Glutamatergic neuron (in vitro differentiated cells): ENCODE measurements around the gene BORCS6. TPM values are rescaled to one million over a fixed set of nuclear protein-coding genes. Genes with fewer than 3 reads are reported as not detected.

Source experiments
- DNase-seq: peaks from one replicate; pipeline ENCODE4 v3.0.0; 2022
- H3K27ac Mint-ChIP-seq: one replicate; pipeline ENCODE4 v1.8.0; 2020; ENCODE audit warnings: mild to moderate bottlenecking, mixed read lengths, inconsistent platforms; ENCODE audit not compliant: unreplicated experiment
- H3K27me3 Mint-ChIP-seq: one replicate; pipeline ENCODE4 v1.8.0; 2020; ENCODE audit warnings: mild to moderate bottlenecking, moderate library complexity, mixed read lengths, inconsistent platforms; ENCODE audit not compliant: unreplicated experiment
- H3K36me3 Mint-ChIP-seq: one replicate; pipeline ENCODE4 v1.8.0; 2020; ENCODE audit warnings: mild to moderate bottlenecking, mixed read lengths, inconsistent platforms; ENCODE audit not compliant: unreplicated experiment
- H3K4me1 Mint-ChIP-seq: one replicate; pipeline ENCODE4 v1.8.0; 2020; ENCODE audit warnings: mild to moderate bottlenecking, low read depth, mixed read lengths, inconsistent platforms; ENCODE audit not compliant: unreplicated experiment
- H3K4me3 Mint-ChIP-seq: one replicate; pipeline ENCODE4 v1.8.0; 2020; ENCODE audit warnings: mild to moderate bottlenecking, mixed read lengths, inconsistent platforms; ENCODE audit not compliant: unreplicated experiment
- H3K9me3 Mint-ChIP-seq: one replicate; pipeline ENCODE4 v1.8.0; 2020; ENCODE audit warnings: mild to moderate bottlenecking, moderate library complexity, mixed read lengths, inconsistent platforms; ENCODE audit not compliant: unreplicated experiment
- CTCF ChIP-seq: fragments of 200-600 bp; sonication (generic); IDR thresholded peaks from one replicate; pipeline ENCODE4 v1.5.0; 2021; ENCODE audit not compliant: partially characterized antibody, unreplicated experiment
- total RNA-seq: library from RNA; stranded (reverse); fragmentation: NEBNext Ultra II Directional; extraction: Animal tissue kit (Norgen Biotek cat#: 25700); gene quantifications from one replicate; pipeline ENCODE4 v1.2.1, GENCODE V29; 2021; ENCODE audit not compliant: unreplicated experiment

BORCS6 gene
- total RNA-seq, 1 donor from 2014 or later, result 14.2 TPM

- H3K4me3 Mint-ChIP-seq, result peak overlapping the region; percentile 25
- no peak overlapping the region for H3K27ac Mint-ChIP-seq
- H3K9me3 Mint-ChIP-seq, result peaks cover 4% of the 10 kb centered on the region
- H3K36me3 Mint-ChIP-seq, result no peaks in the 10 kb centered on the region
- peaks cover 2% of the 10 kb centered on the region for H3K4me1 Mint-ChIP-seq
- peaks cover 5% of the 10 kb centered on the region for H3K27me3 Mint-ChIP-seq
- DNase-seq, result no peak
- TF ChIP-seq CTCF, result no peak
Observed at GRCh38 chr17:8141741-8142140, 48.2 kb downstream of the BORCS6 start.

- H3K27me3 Mint-ChIP-seq, result peaks cover 3% of the 10 kb centered on the region
- peaks cover 2% of the 10 kb centered on the region for H3K4me1 Mint-ChIP-seq
- H3K27ac Mint-ChIP-seq, result no peak overlapping the region
- H3K36me3 Mint-ChIP-seq, result no peaks in the 10 kb centered on the region
- no peak for TF ChIP-seq CTCF
- H3K9me3 Mint-ChIP-seq, result no peaks in the 10 kb centered on the region
- no peak for DNase-seq
- H3K4me3 Mint-ChIP-seq, result no peak overlapping the region
Observed at GRCh38 chr17:8141045-8141444, 48.9 kb downstream of the BORCS6 start.

- no peak overlapping the region for H3K4me3 Mint-ChIP-seq
- no peaks in the 10 kb centered on the region for H3K9me3 Mint-ChIP-seq
- no peaks in the 10 kb centered on the region for H3K36me3 Mint-ChIP-seq
Observed at GRCh38 chr17:8140065-8141029, 49.6 kb downstream of the BORCS6 start.

DNA sequence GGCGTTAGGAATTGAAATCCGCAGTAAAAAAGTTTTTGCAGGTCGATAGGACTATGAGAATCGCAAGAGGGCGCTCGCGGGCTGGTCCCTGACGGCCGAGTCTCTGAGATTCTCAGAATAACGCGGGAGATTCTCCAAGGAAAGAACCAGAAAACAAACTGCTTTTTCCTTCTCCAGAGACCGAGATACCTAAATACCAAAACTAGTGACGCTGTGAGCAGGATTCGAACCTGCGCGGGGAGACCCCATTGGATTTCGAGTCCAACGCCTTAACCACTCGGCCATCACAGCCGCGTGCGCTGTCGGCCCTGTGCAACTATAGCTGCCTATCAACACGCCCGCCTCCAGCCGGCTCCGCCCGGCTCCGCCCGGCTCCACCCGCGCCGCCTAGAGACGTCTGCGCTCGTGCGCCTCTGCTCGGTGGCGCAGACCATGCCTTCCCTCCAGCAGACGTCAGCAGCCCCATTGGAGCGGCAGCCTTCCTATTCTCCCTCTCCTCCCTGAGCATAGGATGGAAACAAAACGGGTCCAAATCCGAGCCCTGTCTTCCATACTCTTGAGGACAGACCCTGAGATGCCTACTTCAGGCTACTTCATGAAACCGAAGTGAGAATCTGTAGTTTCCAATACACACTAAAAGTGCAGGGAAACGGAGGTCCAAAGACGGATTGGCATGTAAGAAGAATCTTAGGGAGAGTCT is 51.2 kb downstream of the BORCS6 start:
- no peaks in the 10 kb centered on the region for H3K36me3 Mint-ChIP-seq
- peaks cover 2% of the 10 kb centered on the region for H3K4me1 Mint-ChIP-seq
- peak; percentile 86 for TF ChIP-seq CTCF
- no peak overlapping the region for H3K4me3 Mint-ChIP-seq
- no peaks in the 10 kb centered on the region for H3K9me3 Mint-ChIP-seq
- H3K27ac Mint-ChIP-seq, result no peak overlapping the region
- DNase-seq, result peak; percentile 97
- H3K27me3 Mint-ChIP-seq, result peaks cover 5% of the 10 kb centered on the region

More at GRCh38 chr17:8140065-8141029, 49.6 kb downstream of the BORCS6 start:
- TF ChIP-seq CTCF, result no peak
- no peak for DNase-seq
- peaks cover 3% of the 10 kb centered on the region for H3K27me3 Mint-ChIP-seq
- H3K27ac Mint-ChIP-seq, result no peak overlapping the region
- peaks cover 2% of the 10 kb centered on the region for H3K4me1 Mint-ChIP-seq

- Mint-ChIP-seq H3K36me3 (no peaks in the 10 kb centered on the region), H3K27ac (no peak overlapping the region), H3K4me3 (no peak overlapping the region), H3K9me3 (no peaks in the 10 kb centered on the region), H3K4me1 (peaks cover 2% of the 10 kb centered on the region), H3K27me3 (peaks cover 5% of the 10 kb centered on the region)
- no peak for TF ChIP-seq CTCF
- no peak for DNase-seq
Observed at GRCh38 chr17:8138374-8138671, 51.7 kb downstream of the BORCS6 start.
